ENCODE measurements around the gene ULBP2. TPM values are rescaled to one million over a fixed set of nuclear protein-coding genes. Genes with fewer than 3 reads are reported as not detected.
"Not testable (repeated sequence)": the region's sequence is repeated elsewhere in the genome, so short reads cannot be mapped to it uniquely, and the experiment has no call there.

Gene ULBP2
- total RNA-seq, 1 donor = 2.5 TPM

DNA sequence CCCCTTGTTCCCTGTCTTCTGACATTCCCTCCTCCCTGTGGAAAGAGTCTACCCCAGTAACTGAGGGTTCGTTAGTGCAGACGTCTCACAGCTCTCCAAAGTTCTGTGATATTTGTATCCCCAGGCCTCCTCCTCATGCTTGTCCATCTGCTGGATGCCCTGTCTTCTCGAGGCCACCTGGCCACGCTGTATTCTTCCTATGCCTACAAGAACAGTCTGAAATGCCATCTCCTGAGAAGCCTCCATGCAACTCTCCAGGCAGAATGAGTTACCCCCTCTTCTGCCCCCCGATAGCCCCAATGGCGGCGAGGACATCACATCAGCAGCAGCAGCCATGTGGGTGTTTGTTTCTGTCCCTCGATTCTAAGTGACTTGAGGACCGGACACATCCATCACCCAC, 9.3 kb downstream of the ULBP2 start:
- H3K9me3 ChIP-seq (ENCODE audit: low read depth, low read length) = no peaks in the 10 kb centered on the region
- H3K4me3 ChIP-seq (ENCODE audit: insufficient read depth, low read length) = no peak overlapping the region
- no peaks in the 10 kb centered on the region for H3K4me1 ChIP-seq (ENCODE audit: insufficient read depth, low read length)
- no peaks in the 10 kb centered on the region for H4K20me1 ChIP-seq (ENCODE audit: insufficient read depth, low read length)
- H3K27ac ChIP-seq (ENCODE audit: low read depth, low read length) = no peak overlapping the region
- H2AFZ ChIP-seq (ENCODE audit: low read length) = no peak overlapping the region
- peaks cover 3% of the 10 kb centered on the region for H3K36me3 ChIP-seq (ENCODE audit: insufficient read depth, low read length)
- TF ChIP-seq, protein P1, sequence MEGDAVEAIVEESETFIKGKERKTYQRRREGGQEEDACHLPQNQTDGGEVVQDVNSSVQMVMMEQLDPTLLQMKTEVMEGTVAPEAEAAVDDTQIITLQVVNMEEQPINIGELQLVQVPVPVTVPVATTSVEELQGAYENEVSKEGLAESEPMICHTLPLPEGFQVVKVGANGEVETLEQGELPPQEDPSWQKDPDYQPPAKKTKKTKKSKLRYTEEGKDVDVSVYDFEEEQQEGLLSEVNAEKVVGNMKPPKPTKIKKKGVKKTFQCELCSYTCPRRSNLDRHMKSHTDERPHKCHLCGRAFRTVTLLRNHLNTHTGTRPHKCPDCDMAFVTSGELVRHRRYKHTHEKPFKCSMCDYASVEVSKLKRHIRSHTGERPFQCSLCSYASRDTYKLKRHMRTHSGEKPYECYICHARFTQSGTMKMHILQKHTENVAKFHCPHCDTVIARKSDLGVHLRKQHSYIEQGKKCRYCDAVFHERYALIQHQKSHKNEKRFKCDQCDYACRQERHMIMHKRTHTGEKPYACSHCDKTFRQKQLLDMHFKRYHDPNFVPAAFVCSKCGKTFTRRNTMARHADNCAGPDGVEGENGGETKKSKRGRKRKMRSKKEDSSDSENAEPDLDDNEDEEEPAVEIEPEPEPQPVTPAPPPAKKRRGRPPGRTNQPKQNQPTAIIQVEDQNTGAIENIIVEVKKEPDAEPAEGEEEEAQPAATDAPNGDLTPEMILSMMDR (IDR thresholded peaks at IDR 0.05; ENCODE audit: extremely low read depth, low read depth, low read length) = no peak
- DNase-seq (ENCODE audit: insufficient read length, low spot score, missing footprints) = no peak
- no peaks in the 10 kb centered on the region for H3K79me2 ChIP-seq (ENCODE audit: insufficient read depth, low read length)
- H3K4me2 ChIP-seq (ENCODE audit: insufficient read depth, low read length) = no peak overlapping the region
- H3K27me3 ChIP-seq (ENCODE audit: insufficient read depth, low read length) = peaks cover 44% of the 10 kb centered on the region

DNA sequence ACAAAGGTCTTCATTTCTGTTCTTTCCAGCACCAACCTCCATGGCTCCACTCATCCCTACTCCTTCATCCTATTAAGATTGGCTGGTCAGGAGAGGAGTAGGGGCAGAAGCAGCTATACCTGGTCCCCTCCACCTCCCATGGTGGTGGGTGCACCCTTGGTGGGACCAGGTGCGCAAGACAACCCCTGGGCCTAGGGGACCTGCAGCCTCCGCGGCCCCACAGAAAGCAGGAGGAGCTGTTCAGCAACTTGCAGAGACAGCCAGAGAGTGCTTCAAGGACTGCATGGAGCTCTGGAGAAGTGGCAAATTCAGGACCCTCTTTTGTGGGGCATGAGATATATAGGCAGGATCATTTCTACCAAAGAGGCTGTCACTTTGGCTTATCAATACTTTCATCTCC, 9.8 kb downstream of the ULBP2 start:
- Histone ChIP-seq H2AFZ (ENCODE audit: low read length) (no peak overlapping the region), H3K4me3 (ENCODE audit: insufficient read depth, low read length) (no peak overlapping the region), H3K4me2 (ENCODE audit: insufficient read depth, low read length) (no peak overlapping the region), H4K20me1 (ENCODE audit: insufficient read depth, low read length) (no peaks in the 10 kb centered on the region), H3K27me3 (ENCODE audit: insufficient read depth, low read length) (peaks cover 50% of the 10 kb centered on the region), H3K79me2 (ENCODE audit: insufficient read depth, low read length) (no peaks in the 10 kb centered on the region), H3K36me3 (ENCODE audit: insufficient read depth, low read length) (peaks cover 3% of the 10 kb centered on the region), H3K9me3 (ENCODE audit: low read depth, low read length) (no peaks in the 10 kb centered on the region), H3K27ac (ENCODE audit: low read depth, low read length) (no peak overlapping the region), H3K4me1 (ENCODE audit: insufficient read depth, low read length) (no peaks in the 10 kb centered on the region)
- DNase-seq (ENCODE audit: insufficient read length, low spot score, missing footprints) = no peak
- TF ChIP-seq, protein P1 (IDR thresholded peaks at IDR 0.05; ENCODE audit: extremely low read depth, low read depth, low read length) = no peak

DNA sequence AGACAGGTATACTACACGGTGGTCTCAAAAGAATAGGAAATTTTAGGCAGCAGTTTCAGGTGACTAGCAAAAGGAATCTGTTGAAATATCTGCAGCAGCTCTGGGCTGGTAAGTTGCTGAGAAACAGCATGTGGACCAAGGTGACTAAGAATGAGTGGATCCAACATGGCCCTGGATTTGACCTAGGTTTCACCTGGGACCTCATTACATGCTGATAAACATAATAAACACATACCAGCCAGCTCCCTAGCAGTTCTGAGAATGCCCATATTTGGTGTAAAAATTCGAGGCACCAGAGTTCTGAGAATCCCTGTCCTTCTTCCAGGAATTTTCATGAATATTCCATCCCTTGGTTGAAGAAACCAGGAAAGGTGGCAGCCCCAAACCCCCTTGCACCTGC, 11.6 kb downstream of the ULBP2 start:
- not testable (repeated sequence) for H3K4me1 ChIP-seq (ENCODE audit: insufficient read depth, low read length); DNase-seq (ENCODE audit: insufficient read length, low spot score, missing footprints); H3K27ac ChIP-seq (ENCODE audit: low read depth, low read length); H4K20me1 ChIP-seq (ENCODE audit: insufficient read depth, low read length); H3K36me3 ChIP-seq (ENCODE audit: insufficient read depth, low read length); H3K9me3 ChIP-seq (ENCODE audit: low read depth, low read length); H2AFZ ChIP-seq (ENCODE audit: low read length); H3K4me3 ChIP-seq (ENCODE audit: insufficient read depth, low read length); H3K79me2 ChIP-seq (ENCODE audit: insufficient read depth, low read length); H3K4me2 ChIP-seq (ENCODE audit: insufficient read depth, low read length)
- H3K27me3 ChIP-seq (ENCODE audit: insufficient read depth, low read length) = peaks cover 66% of the 10 kb centered on the region

- H3K4me3 ChIP-seq (ENCODE audit: insufficient read depth, low read length); H3K27ac ChIP-seq (ENCODE audit: low read depth, low read length); H3K4me1 ChIP-seq (ENCODE audit: insufficient read depth, low read length); DNase-seq (ENCODE audit: insufficient read length, low spot score, missing footprints); H3K36me3 ChIP-seq (ENCODE audit: insufficient read depth, low read length); H4K20me1 ChIP-seq (ENCODE audit: insufficient read depth, low read length); H3K4me2 ChIP-seq (ENCODE audit: insufficient read depth, low read length); H2AFZ ChIP-seq (ENCODE audit: low read length); H3K79me2 ChIP-seq (ENCODE audit: insufficient read depth, low read length); H3K9me3 ChIP-seq (ENCODE audit: low read depth, low read length): not testable (repeated sequence)
- peaks cover 69% of the 10 kb centered on the region for H3K27me3 ChIP-seq (ENCODE audit: insufficient read depth, low read length)
Measured at GRCh38 chr6:149953934-149954327, 12.1 kb downstream of the ULBP2 start.

- not testable (repeated sequence) for H3K36me3 ChIP-seq (ENCODE audit: insufficient read depth, low read length); H3K4me3 ChIP-seq (ENCODE audit: insufficient read depth, low read length); H3K9me3 ChIP-seq (ENCODE audit: low read depth, low read length); H3K4me1 ChIP-seq (ENCODE audit: insufficient read depth, low read length); H3K27ac ChIP-seq (ENCODE audit: low read depth, low read length); H2AFZ ChIP-seq (ENCODE audit: low read length); H3K79me2 ChIP-seq (ENCODE audit: insufficient read depth, low read length); H4K20me1 ChIP-seq (ENCODE audit: insufficient read depth, low read length); DNase-seq (ENCODE audit: insufficient read length, low spot score, missing footprints)
- Histone ChIP-seq H3K27me3 (ENCODE audit: insufficient read depth, low read length) (peaks cover 73% of the 10 kb centered on the region), H3K4me2 (ENCODE audit: insufficient read depth, low read length) (peak overlapping the region; percentile 43)
Measured at GRCh38 chr6:149954328-149954983, 12.6 kb downstream of the ULBP2 start.

DNA sequence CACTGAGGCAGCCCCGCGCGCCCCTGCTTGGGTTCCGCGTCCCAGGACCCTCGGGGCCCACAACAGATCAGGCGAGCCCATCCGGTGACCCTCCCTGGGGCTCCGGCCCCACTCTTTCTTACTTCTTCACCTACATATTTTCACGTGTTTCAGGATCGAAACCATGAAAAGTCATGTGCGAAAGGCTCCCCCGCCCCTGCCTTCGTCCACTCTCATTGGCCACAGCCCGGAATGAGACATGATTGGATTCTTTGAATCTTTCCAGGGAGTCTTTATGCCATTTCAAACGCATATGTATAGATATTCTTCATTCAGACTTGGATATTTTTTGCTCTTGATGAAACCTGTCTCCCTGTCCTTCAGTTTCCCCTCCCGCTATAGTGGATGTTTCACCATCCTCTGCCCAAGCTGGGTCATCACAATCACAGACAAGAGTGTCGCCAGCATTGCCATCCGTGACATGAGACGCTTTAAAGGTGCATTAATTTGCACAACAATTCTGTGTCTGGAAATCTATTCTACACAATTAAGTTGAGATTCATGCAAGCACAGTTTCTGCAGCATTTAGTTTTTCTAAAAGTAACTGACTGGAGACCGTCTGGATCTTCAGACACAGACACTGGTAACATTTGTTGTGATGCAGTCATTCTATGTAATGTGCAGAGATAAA, 13.3 kb downstream of the ULBP2 start:
- not testable (repeated sequence) for H4K20me1 ChIP-seq (ENCODE audit: insufficient read depth, low read length); DNase-seq (ENCODE audit: insufficient read length, low spot score, missing footprints); H3K4me2 ChIP-seq (ENCODE audit: insufficient read depth, low read length); H3K9me3 ChIP-seq (ENCODE audit: low read depth, low read length); H3K27ac ChIP-seq (ENCODE audit: low read depth, low read length); H3K36me3 ChIP-seq (ENCODE audit: insufficient read depth, low read length); H3K79me2 ChIP-seq (ENCODE audit: insufficient read depth, low read length); H2AFZ ChIP-seq (ENCODE audit: low read length); H3K4me3 ChIP-seq (ENCODE audit: insufficient read depth, low read length); H3K4me1 ChIP-seq (ENCODE audit: insufficient read depth, low read length)
- H3K27me3 ChIP-seq (ENCODE audit: insufficient read depth, low read length) = peaks cover 77% of the 10 kb centered on the region

DNA sequence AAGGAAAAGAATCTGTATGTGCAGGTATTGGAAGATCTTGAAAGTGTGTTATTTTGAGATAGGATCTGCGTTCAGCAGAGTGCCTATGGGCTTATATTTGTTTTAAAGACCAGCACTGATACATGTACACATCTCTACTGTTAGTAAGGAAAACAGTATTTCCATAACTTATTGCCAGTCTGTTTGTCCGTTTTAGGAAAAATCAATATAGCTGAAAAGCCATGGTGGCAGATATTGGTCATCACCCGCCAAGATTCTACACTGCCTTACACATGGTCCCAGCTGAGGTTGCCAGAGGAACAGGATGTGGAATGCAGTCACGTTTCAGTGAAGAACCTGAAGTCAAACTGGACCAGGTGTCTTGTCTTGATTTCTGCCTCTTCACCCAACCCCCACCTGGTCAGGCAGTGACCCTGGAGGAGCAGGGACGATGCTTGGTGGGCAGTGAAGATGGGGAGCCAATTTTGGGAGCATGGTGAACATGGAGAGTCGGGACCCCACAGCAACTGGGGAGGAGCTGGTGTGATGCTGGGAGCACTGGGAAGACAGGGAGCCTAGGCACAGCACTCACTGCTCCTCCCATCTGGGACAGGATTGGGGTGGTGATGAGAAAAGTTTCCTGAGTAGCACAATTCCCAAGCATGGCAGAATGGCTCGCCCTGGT, 14.0 kb downstream of the ULBP2 start:
- not testable (repeated sequence) for H3K4me2 ChIP-seq (ENCODE audit: insufficient read depth, low read length); H2AFZ ChIP-seq (ENCODE audit: low read length); H3K4me3 ChIP-seq (ENCODE audit: insufficient read depth, low read length); DNase-seq (ENCODE audit: insufficient read length, low spot score, missing footprints); H3K79me2 ChIP-seq (ENCODE audit: insufficient read depth, low read length); H3K27ac ChIP-seq (ENCODE audit: low read depth, low read length); H3K9me3 ChIP-seq (ENCODE audit: low read depth, low read length); H3K4me1 ChIP-seq (ENCODE audit: insufficient read depth, low read length); H3K36me3 ChIP-seq (ENCODE audit: insufficient read depth, low read length); H4K20me1 ChIP-seq (ENCODE audit: insufficient read depth, low read length)
- H3K27me3 ChIP-seq (ENCODE audit: insufficient read depth, low read length) = peaks cover 82% of the 10 kb centered on the region
